A549 (cell line): ENCODE data around the gene MRGPRD. TPM values are rescaled to one million over a fixed set of nuclear protein-coding genes. Genes with fewer than 3 reads are reported as not detected.

Source experiments
- ATAC-seq, 2 experiments: fragments of 200-7000 bp in 1 of 2; fragments of >200 bp in 1 of 2; cut with Nextera tagmentation in 1 of 2; cut with Tn5 transposase in 1 of 2; 3 replicates each; pipeline versions ENCODE4 v1.8.0 to v1.9.1; 2018 to 2020; ENCODE audit warnings: mild to moderate bottlenecking in 1 of 2, moderate library complexity in 1 of 2
- CTCF ChIA-PET: fragments of 300-600 bp; sonication (Branson Sonifier 250); formaldehyde crosslinking; extraction: SDS; loops from one replicate; lab custom pipeline; 2021; ENCODE audit warnings: antibody characterized with exemption, inconsistent platforms; lab: Yijun Ruan, JAX
- POLR2A ChIA-PET: fragments of 350-600 bp; formaldehyde crosslinking; extraction: SDS; loops from one replicate; lab custom pipeline; 2021; ENCODE audit warnings: antibody characterized with exemption, inconsistent platforms; lab: Yijun Ruan, JAX
- DNase-seq, 2 experiments: peaks; one replicate each; pipeline versions ENCODE4 v3.0.0 to v3.0.0-alpha.2; 2011 to 2016; ENCODE audit warnings: low read depth in 1 of 2, low spot score in 1 of 2
- FAIRE-seq: peaks from 2 replicates; lab custom pipeline; 2011; peaks lifted over from hg19 to GRCh38; lab: Jason Lieb, UNC
- H3K27ac ChIP-seq, 2 experiments: fragments of >200 bp; sonication (Bioruptor Twin); formaldehyde crosslinking; 3 replicates each; pipeline ENCODE4 v1.5.1; 2016 to 2017
- H3K4me1 ChIP-seq: fragments of >200 bp; sonication (Bioruptor Twin); formaldehyde crosslinking; 3 replicates; pipeline ENCODE4 v1.6.1; 2016
- H3K4me2 ChIP-seq: fragments of >200 bp; sonication (Bioruptor Twin); formaldehyde crosslinking; 3 replicates; pipeline ENCODE4 v1.6.1; 2016
- H3K4me3 ChIP-seq: fragments of >200 bp; sonication (Bioruptor Twin); formaldehyde crosslinking; 3 replicates; pipeline ENCODE4 v1.5.1; 2016
- H3K9me3 ChIP-seq: fragments of >200 bp; sonication (Bioruptor Twin); formaldehyde crosslinking; 3 replicates; pipeline ENCODE4 v1.6.1; 2016
- BHLHE40 ChIP-seq: IDR thresholded peaks from 2 replicates; pipeline ENCODE4 v1.6.1; 2012; ENCODE audit warnings: low read depth, low read length, inconsistent platforms
- CBX8 ChIP-seq: fragments of 200-600 bp; sonication (generic); IDR thresholded peaks from 2 replicates; pipeline ENCODE4 v1.6.1; 2016
- CEBPB ChIP-seq, 2 experiments: fragments of >200 bp in 1 of 2; sonication (Bioruptor Twin) in 1 of 2; formaldehyde crosslinking in 1 of 2; IDR thresholded peaks; 2 replicates each; pipeline ENCODE4 v1.6.1; 2012 to 2016
- EHMT2 ChIP-seq: fragments of 200-600 bp; sonication (generic); IDR thresholded peaks from 2 replicates; pipeline ENCODE4 v1.6.1; 2016; ENCODE audit warnings: antibody characterized with exemption, low read depth, mild to moderate bottlenecking, moderate library complexity
- EP300 ChIP-seq, 2 experiments: fragments of >200 bp; sonication (Bioruptor Twin); formaldehyde crosslinking; IDR thresholded peaks; 2 replicates in 1 of 2; 3 replicates in 1 of 2; pipeline ENCODE4 v1.6.1; 2016 to 2017
- HEYL ChIP-seq: fragments of 250-450 bp; sonication (Bioruptor Pico); IDR thresholded peaks from 2 replicates; pipeline ENCODE4 v1.8.0; 2021; ENCODE audit warnings: mild to moderate bottlenecking, moderate library complexity
- HOXA7 ChIP-seq: fragments of 250-450 bp; sonication (Bioruptor Pico); IDR thresholded peaks from 2 replicates; pipeline ENCODE4 v1.5.0; 2020; ENCODE audit warnings: mild to moderate bottlenecking, moderate library complexity
- JUNB ChIP-seq: fragments of >200 bp; sonication (Bioruptor Twin); formaldehyde crosslinking; IDR thresholded peaks from 2 replicates; pipeline ENCODE4 v1.6.1; 2016
- MAFK ChIP-seq: fragments of 450-650 bp; IDR thresholded peaks from 2 replicates; pipeline ENCODE4 v1.6.1; 2014; ENCODE audit not compliant: partially characterized antibody
- NFE2L2 ChIP-seq: fragments of 150-350 bp; conservative IDR thresholded peaks from 2 replicates; pipeline ENCODE4 v1.6.1; 2014; ENCODE audit warnings: low read length
- NR3C1 ChIP-seq: fragments of >200 bp; sonication (Bioruptor Twin); formaldehyde crosslinking; IDR thresholded peaks from 3 replicates; pipeline ENCODE4 v1.6.1; 2017
- PHF8 ChIP-seq: fragments of 200-600 bp; sonication (generic); IDR thresholded peaks from 2 replicates; pipeline ENCODE4 v1.6.1; 2016; ENCODE audit warnings: low read depth, mild to moderate bottlenecking, antibody characterized with exemption, moderate library complexity, borderline replicate concordance
- RARB ChIP-seq: fragments of 250-450 bp; sonication (Bioruptor Pico); IDR thresholded peaks from 2 replicates; pipeline ENCODE4 v1.8.0; 2021; ENCODE audit warnings: mild to moderate bottlenecking, moderate library complexity
- SREBF2 ChIP-seq: fragments of 450-650 bp; IDR thresholded peaks from 2 replicates; pipeline ENCODE4 v1.6.1; 2014; ENCODE audit warnings: mild to moderate bottlenecking, moderate library complexity
- TFCP2L1 ChIP-seq: fragments of 250-450 bp; sonication (Bioruptor Pico); IDR thresholded peaks from 2 replicates; pipeline ENCODE4 v1.5.0; 2021; ENCODE audit warnings: mild to moderate bottlenecking
- ZNF302 ChIP-seq: fragments of 250-450 bp; sonication (Bioruptor Pico); IDR thresholded peaks from 2 replicates; pipeline ENCODE4 v1.9.0; 2021; ENCODE audit warnings: inconsistent platforms, mild to moderate bottlenecking, moderate library complexity
- ZSCAN20 ChIP-seq: fragments of 250-450 bp; sonication (Bioruptor Pico); IDR thresholded peaks from 2 replicates; pipeline ENCODE4 v1.8.0; 2022; ENCODE audit warnings: mild to moderate bottlenecking, moderate library complexity
- WGBS: methylation state at CpG from one replicate; pipeline ENCODE4 v1.1.6; 2017; ENCODE audit errors: missing lambda C conversion rate; 5-methylcytosine and 5-hydroxymethylcytosine counted together
- polyA plus RNA-seq, 4 experiments: library from polyadenylated mRNA; depleted of rRNA in 3 of 4; stranded (reverse); fragments of >200 nt; fragmentation: RNase III in 1 of 4; extraction: RNeasy Plus Mini Kit Qiagen cat#74134 plus additional on column Dnase treatment in 1 of 4; gene quantifications; 2 replicates in 3 of 4; 3 replicates in 1 of 4; pipeline ENCODE4 v1.2.3, GENCODE V29; 2011 to 2017
- TF ChIP-seq, protein P1 (sequence below): fragments of >200 bp; sonication (Bioruptor Twin); formaldehyde crosslinking; IDR thresholded peaks from 3 replicates; pipeline ENCODE4 v1.5.1; 2016
- TF ChIP-seq, protein P2 (sequence below): fragments of 250-450 bp; sonication (Bioruptor Pico); IDR thresholded peaks from 2 replicates; pipeline ENCODE4 v1.5.0; 2020; ENCODE audit warnings: low read depth, mild to moderate bottlenecking, moderate library complexity
- TF ChIP-seq, protein P3 (sequence below): fragments of 450-650 bp; IDR thresholded peaks from 2 replicates; pipeline ENCODE4 v1.6.1; 2014; ENCODE audit warnings: antibody characterized with exemption
- TF ChIP-seq, protein P4 (sequence below): fragments of >200 bp; sonication (Bioruptor Twin); formaldehyde crosslinking; IDR thresholded peaks from 3 replicates; pipeline ENCODE4 v1.6.1; 2016

The MRGPRD gene
- polyA plus RNA-seq, 2 of the 4 experiments (the other 2 are of a cell fraction) = not detected

DNA sequence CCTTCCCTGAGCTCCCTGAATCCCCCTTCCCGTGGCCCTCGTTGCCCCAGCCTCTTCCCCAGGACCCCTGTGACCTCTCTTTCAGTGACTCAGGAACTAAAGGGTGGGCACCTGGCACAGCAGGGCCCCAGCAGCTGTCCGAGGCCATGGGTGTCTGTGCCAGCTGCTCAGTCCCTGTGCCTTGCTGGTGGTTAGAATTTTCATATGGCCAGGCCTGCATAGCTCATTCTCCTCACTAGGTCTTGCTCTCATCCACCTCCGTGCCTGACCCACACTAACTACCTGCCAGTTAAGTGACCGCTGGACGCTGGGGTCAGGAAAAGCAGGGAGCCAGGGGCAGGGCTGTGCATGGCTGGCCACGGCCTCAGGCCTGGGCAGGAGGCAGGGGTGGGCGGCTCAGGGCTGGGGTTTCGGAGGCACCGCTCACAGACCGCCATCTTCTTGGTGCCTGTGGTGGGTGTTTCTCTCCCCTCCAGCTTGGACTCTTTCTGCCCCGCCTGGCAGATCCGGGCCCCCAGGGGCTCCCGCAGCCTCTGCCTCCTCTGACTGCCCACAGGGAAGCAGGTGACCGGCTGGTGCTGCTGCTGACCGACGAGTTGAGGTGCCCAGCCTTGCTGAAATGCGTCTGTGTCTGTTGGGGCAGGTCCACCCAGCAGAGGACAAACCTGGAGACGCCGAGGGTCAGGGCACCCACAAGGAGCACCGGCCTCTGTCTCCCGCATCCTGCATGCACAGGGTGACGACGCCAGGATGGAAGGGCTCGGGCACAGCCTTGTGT is 20.3 kb downstream of the MRGPRD start:
- DNase-seq = no peak
- POLR2A ChIA-PET = no interaction called here
- Histone ChIP-seq H3K4me2 (no peak overlapping the region), H3K27ac (no peak overlapping the region), H3K9me3 (peaks cover 9% of the 10 kb centered on the region; the same call in 2 of the 3 replicates), H3K4me3 (no peak overlapping the region), H3K4me1 (no peaks in the 10 kb centered on the region; the same call in 2 of the 3 replicates)
- TF ChIP-seq, protein P1, sequence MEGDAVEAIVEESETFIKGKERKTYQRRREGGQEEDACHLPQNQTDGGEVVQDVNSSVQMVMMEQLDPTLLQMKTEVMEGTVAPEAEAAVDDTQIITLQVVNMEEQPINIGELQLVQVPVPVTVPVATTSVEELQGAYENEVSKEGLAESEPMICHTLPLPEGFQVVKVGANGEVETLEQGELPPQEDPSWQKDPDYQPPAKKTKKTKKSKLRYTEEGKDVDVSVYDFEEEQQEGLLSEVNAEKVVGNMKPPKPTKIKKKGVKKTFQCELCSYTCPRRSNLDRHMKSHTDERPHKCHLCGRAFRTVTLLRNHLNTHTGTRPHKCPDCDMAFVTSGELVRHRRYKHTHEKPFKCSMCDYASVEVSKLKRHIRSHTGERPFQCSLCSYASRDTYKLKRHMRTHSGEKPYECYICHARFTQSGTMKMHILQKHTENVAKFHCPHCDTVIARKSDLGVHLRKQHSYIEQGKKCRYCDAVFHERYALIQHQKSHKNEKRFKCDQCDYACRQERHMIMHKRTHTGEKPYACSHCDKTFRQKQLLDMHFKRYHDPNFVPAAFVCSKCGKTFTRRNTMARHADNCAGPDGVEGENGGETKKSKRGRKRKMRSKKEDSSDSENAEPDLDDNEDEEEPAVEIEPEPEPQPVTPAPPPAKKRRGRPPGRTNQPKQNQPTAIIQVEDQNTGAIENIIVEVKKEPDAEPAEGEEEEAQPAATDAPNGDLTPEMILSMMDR = no peak
- TF ChIP-seq NR3C1 (no peak), NFE2L2 (no peak), RARB (CRISPR knock-in tag) (no peak), CBX8 (no peak), HEYL (CRISPR knock-in tag) (no peak), ZSCAN20 (CRISPR knock-in tag) (no peak), PHF8 (no peak), MAFK (no peak), HOXA7 (CRISPR knock-in tag) (no peak)
- TF ChIP-seq, protein P2, sequence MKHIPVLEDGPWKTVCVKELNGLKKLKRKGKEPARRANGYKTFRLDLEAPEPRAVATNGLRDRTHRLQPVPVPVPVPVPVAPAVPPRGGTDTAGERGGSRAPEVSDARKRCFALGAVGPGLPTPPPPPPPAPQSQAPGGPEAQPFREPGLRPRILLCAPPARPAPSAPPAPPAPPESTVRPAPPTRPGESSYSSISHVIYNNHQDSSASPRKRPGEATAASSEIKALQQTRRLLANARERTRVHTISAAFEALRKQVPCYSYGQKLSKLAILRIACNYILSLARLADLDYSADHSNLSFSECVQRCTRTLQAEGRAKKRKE = no peak
- TF ChIP-seq, protein P3, sequence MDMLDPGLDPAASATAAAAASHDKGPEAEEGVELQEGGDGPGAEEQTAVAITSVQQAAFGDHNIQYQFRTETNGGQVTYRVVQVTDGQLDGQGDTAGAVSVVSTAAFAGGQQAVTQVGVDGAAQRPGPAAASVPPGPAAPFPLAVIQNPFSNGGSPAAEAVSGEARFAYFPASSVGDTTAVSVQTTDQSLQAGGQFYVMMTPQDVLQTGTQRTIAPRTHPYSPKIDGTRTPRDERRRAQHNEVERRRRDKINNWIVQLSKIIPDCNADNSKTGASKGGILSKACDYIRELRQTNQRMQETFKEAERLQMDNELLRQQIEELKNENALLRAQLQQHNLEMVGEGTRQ = no peak
- no peak for FAIRE-seq
- CTCF ChIA-PET = interaction anchor here (1.1 to 1.4 kb wide), 2 partner anchors 10 to 20 kb away, joined by 3 to 4 read pairs; partner anchors contain the start of gene MRGPRD
- 77% methylated on average over 24 of the region's 25 CpGs for WGBS
- ATAC-seq = 0 out of 6 replicates have a peak, but pooled peaks of 1 of the 2 experiments have one; percentile 11

DNA sequence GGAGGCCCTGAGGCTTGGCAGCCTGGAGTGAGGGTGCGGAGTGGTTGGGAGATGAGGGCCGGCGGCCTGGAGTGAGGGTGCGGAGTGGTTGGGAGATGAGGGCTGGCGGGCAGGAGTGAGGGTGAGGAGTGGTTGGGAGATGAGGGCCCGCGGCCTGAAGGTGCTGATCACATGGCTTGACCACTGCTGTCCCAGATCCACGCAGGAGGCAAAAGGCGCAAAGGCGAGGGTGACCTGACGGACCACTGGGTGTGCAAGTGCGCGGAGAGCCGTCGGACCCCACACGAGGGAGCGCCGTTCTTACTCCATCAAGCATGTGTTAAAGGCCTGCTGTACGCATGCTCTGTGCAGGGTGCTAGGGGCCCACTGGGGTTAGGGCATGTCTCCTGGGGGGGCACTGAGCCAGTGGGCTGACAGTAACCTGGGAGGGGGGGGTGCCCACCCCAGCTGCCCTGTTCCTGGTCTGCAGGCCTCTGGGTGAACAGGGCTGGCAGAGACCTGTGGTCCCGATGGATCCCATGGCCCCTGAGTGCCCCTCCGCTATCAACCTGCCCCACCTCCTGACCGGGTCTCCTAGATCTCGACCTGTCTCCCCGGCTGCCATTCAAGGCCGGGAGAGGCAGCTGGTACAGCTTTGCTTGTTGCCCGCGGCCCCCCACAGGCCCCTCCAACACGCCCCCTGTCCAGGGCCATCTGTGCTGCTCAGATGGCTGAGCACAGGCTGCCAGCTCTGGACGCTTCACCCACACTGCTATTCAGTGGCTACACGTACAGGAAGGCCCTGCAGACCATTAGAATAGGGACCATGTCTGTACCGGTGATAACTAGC is 21.1 kb downstream of the MRGPRD start:
- H3K27ac ChIP-seq = no peak overlapping the region
- WGBS = 86% methylated on average over 28 of the region's 31 CpGs
- H3K9me3 ChIP-seq = peaks cover 9% of the 10 kb centered on the region; the same call in 1 of the 3 replicates
- DNase-seq = no peak
- FAIRE-seq = no peak
- POLR2A ChIA-PET = no interaction called here
- CTCF ChIA-PET = interaction anchor here (1.1 to 1.4 kb wide), 2 partner anchors 9 to 21 kb away, joined by 3 to 4 read pairs; partner anchors contain the start of gene MRGPRD
- no peak for ATAC-seq
- no peak overlapping the region for H3K4me3 ChIP-seq
- TF ChIP-seq HEYL (CRISPR knock-in tag) = no peak
- TF ChIP-seq HOXA7 (CRISPR knock-in tag) = no peak
- no peaks in the 10 kb centered on the region; the same call in 2 of the 3 replicates for H3K4me1 ChIP-seq
- no peak overlapping the region for H3K4me2 ChIP-seq

DNA sequence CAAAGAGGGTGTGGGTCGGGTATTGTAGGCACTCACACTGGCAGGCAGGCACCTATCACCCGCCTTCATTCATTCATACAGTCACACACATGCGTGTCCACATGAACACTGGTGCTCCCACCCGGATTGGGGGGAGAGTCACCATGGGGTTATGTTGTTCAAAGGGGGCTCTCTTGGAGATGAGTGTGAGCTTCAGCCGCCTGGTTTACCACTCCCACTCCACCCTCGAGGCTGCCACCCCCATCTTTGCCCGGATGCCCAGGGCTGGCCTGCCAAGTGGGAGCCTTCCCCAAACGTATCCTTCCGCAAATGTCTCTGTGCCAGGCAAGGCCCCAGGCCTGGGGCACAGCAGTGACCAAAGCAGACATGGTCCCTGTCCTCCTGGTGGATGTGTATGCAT is 22.6 kb downstream of the MRGPRD start:
- Histone ChIP-seq H3K4me2 (no peak overlapping the region), H3K9me3 (peaks cover 3% of the 10 kb centered on the region; the same call in 1 of the 3 replicates), H3K4me3 (no peak overlapping the region), H3K27ac (no peak overlapping the region), H3K4me1 (no peaks in the 10 kb centered on the region; the same call in 2 of the 3 replicates)
- ChIA-PET POLR2A (no interaction called here), CTCF (interaction anchor here (1.0 to 1.3 kb wide), 2 partner anchors 13 to 79 kb away, joined by 3 read pairs; no protein-coding TSS in a partner anchor)
- WGBS = 73% methylated on average over 9 of the region's 9 CpGs
- no peak for DNase-seq
- ATAC-seq = no peak
- no peak for FAIRE-seq
- TF ChIP-seq JUNB (no peak), ZSCAN20 (CRISPR knock-in tag) (no peak), HEYL (CRISPR knock-in tag) (no peak), CEBPB (IDR thresholded peaks at IDR 0.05) (no peak), EP300 (IDR thresholded peaks at IDR 0.05) (no peak), CBX8 (no peak), TFCP2L1 (CRISPR knock-in tag) (no peak), ZNF302 (CRISPR knock-in tag) (no peak), SREBF2 (no peak), NR3C1 (no peak), HOXA7 (CRISPR knock-in tag) (no peak), BHLHE40 (no peak), EHMT2 (no peak)
- TF ChIP-seq, protein P3 = no peak
- TF ChIP-seq, protein P1 = no peak
- TF ChIP-seq, protein P4, sequence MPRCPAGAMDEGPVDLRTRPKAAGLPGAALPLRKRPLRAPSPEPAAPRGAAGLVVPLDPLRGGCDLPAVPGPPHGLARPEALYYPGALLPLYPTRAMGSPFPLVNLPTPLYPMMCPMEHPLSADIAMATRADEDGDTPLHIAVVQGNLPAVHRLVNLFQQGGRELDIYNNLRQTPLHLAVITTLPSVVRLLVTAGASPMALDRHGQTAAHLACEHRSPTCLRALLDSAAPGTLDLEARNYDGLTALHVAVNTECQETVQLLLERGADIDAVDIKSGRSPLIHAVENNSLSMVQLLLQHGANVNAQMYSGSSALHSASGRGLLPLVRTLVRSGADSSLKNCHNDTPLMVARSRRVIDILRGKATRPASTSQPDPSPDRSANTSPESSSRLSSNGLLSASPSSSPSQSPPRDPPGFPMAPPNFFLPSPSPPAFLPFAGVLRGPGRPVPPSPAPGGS = no peak
